GM12875 (cell line): ENCODE measurements around the gene EMILIN2.
"Not testable (repeated sequence)": the region's sequence is repeated elsewhere in the genome, so short reads cannot be mapped to it uniquely, and the experiment has no call there.

Experiments
- H3K4me3 ChIP-seq: one replicate; pipeline ENCODE4 v1.5.1; 2011; ENCODE audit warnings: low read depth, low read length, control low read depth
- TF ChIP-seq, protein P1 (sequence below): IDR thresholded peaks from 2 replicates; pipeline ENCODE4 v1.5.1; 2011; ENCODE audit warnings: low read depth, mild to moderate bottlenecking, control low read depth, inconsistent platforms, low read length, moderate library complexity, borderline replicate concordance; ENCODE audit not compliant: insufficient read depth

The EMILIN2 gene

DNA sequence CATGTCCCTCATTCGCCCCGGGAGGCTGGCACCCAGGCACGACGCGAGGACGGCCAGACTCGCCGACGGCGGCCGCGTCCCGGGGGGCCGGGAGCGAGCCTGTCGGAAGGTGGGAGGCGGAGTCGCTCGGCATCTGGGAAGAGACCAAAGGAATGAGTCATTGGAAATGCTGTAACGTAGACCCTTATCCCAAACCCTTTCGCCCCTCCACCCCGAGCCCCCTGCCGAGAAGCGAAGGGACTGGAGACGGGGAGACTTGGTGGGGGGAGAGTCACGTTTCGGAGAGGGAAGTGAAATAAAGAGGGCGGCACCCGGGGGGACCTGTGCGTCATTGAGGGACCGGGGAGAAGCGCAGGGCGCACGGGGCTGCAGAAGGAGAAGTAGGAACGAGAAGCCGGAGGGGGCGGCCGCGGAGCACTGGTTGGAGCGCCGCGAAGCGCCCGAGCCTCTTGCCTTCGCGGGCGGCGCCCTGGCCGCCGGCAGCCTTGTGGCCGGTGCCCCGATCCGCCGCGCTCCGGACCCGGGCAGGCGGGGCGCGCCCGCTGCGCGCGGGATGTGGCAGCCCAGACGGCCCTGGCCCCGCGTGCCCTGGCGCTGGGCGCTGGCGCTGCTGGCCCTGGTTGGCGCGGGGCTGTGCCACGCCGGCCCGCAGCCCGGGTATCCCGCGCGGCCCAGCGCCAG is at the start of gene EMILIN2:
Gene EMILIN2 (plus strand): TSS at position 371 of the 681 bp plus-strand sequence. CDS start 183 bp downstream, at position 554.
- TF ChIP-seq, protein P1, sequence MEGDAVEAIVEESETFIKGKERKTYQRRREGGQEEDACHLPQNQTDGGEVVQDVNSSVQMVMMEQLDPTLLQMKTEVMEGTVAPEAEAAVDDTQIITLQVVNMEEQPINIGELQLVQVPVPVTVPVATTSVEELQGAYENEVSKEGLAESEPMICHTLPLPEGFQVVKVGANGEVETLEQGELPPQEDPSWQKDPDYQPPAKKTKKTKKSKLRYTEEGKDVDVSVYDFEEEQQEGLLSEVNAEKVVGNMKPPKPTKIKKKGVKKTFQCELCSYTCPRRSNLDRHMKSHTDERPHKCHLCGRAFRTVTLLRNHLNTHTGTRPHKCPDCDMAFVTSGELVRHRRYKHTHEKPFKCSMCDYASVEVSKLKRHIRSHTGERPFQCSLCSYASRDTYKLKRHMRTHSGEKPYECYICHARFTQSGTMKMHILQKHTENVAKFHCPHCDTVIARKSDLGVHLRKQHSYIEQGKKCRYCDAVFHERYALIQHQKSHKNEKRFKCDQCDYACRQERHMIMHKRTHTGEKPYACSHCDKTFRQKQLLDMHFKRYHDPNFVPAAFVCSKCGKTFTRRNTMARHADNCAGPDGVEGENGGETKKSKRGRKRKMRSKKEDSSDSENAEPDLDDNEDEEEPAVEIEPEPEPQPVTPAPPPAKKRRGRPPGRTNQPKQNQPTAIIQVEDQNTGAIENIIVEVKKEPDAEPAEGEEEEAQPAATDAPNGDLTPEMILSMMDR: no peak

DNA sequence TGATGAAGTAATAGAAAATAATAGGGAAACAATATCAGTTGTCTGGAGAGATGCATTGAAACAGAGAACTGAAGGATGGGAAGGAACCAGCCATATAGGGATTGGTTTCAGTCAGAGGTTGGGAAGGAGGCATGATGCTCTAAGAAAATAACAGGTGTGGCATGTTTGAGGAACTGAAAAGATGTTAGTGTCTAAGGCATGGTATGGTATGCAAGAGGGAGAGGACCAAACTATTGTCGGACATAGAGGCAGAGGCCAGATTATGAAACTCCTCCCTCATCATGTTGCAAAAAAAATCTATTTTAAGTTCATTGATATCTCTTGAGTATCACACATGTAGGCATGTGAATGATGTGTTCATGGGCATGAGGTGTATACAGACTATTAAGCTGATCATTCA is 48.9 kb upstream of the EMILIN2 start:
- TF ChIP-seq, protein P1: no peak
- no peak overlapping the region for H3K4me3 ChIP-seq

More for the DNA sequence above, at the start of gene EMILIN2:
- H3K4me3 ChIP-seq: peak within 1 kb of the TSS; percentile 63

DNA sequence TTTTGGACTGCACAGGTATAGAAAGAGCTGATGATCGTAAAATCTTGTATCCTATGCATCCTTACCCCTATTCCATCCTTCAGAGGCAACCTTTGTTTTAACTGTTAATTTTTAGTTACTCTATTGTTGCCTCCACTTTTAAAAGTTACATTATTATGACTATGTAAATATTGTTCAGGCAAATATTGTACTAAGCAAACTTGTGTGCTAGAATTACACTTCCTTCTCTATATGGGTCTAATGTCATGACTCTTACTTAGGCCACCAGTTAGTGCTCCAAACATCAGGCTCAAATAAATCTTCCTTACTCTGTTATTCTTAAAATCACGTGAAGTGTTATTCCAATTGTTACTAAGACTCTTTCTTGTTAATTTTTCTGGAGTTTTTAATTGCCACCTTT is 47.4 kb upstream of the EMILIN2 start:
- H3K4me3 ChIP-seq: no peak overlapping the region
- TF ChIP-seq, protein P1: no peak

DNA sequence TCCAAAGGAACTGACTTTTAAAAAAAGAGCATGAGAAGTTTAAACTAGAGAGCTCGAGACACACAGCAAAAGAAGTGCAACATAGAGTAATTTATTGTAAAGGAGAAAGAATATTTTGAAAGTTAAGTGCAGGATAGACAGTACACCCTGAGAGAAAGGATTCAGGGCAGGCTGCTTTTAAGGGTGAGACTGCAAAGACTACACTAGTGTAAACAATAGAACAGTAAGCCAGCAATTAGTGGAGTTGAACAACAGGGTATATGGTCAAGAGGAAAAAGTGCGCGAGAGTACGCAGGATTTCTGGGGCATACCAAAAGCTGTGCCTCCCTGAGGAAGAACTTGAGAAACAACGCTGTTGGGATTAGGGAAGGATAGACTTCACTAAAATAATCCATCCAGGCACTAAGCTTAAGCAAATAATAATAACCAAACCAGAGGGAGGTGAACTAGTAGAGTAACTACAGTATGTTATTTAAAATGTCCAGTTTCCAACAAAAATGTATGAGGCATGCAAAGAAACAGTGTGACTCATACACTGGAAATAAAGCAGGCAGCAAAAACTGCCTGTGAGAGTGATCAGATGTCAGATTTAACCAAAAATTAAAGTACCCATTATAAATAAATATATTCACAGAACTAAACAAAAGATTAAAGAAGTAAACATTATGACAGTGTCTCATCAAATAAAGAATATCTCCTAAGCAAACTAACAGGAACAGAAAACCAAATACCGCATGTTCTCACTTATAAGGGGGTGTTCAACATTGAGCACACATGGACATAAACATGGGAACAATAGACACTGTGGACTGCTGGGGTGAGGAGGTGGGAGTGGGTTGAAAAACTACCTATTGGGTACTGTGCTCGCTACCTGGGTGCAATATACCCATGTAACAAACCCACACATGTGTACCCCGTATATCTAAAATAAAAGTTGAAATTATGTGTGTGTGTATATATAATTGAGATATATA is 40.5 kb upstream of the EMILIN2 start:
- H3K4me3 ChIP-seq: no peak overlapping the region
- TF ChIP-seq, protein P1: no peak

DNA sequence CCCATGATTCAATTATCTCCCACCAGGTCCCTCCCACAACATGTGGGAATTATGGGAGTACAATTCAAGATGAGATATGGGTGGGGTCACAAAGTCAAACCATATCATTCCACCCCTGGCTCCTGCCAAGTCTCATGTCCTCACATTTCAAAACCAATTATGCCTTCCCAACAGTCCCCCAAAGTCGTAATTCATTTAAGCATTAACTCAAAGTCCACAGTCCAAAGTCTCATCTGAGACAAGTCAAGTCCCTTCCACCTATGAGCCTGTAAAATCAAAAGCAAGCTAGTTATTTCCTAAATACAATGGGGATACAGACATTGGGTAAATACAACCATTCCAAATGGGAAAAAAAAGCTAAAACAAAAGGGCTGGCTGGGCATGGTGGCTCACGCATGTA is 38.2 kb upstream of the EMILIN2 start:
- not testable (repeated sequence) for H3K4me3 ChIP-seq

DNA sequence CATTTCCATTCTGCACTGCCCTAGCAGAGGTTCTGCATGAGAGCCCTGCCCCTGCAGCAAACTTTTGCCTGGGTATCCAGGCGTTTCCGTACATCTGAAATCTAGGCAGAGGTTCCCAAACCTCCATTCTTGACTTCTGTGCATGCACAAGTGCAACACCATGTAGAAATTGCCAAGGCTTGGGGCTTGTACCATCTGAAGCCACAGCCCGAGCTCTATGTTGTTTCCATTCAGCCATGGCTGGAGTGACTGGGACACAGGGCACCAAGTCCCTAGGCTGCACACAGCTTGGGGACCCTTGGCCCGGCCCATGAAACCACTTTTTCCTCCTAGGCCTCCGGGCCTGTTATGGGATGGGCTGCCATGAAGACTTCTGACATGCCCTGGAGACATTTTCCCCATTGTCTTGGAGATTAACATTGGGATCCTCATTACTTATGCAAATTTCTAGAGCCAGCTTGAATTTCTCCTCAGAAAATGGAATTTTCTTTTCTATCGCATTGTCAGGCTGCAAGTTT is 37.1 kb upstream of the EMILIN2 start:
- H3K4me3 ChIP-seq: not testable (repeated sequence)

DNA sequence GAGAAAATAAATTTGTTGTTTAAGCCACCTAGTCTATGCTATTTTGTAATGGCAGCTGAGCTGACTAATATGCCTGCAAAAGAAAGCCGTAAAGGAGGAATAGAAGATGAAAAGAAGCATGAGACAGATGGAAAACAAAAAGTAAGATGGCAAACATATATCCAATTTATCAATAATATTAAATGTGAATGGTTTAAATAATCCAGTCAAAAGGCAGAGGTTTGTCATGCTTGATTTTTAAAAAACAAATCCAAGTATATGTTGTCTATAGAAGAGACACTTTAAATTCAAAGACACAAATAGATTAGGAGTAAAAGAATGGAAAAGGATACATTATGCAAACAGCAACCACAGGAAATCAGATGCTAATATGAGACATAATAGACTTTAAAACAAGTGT is 35.4 kb upstream of the EMILIN2 start:
- H3K4me3 ChIP-seq: no peak overlapping the region
- TF ChIP-seq, protein P1: no peak

DNA sequence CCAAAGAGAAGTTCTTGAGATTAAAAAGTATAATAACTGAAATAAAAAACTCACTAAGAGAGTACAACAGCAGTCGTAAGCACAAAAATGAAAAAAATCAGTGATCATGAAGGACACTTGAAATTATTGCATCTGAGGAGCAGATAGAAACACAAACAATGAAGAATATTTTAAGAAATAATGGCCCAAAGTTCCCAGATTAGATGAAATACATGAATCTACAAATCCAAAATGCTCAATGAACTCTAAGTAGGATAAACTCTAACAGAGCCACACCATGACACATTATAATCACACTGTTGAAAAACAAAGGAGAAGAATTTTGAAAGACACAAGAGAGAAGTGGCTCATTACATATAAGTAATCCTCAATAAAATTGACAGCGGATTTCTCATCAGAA is 31.9 kb upstream of the EMILIN2 start:
- TF ChIP-seq, protein P1: no peak
- H3K4me3 ChIP-seq: no peak overlapping the region
